GOT3 (cell line): ENCODE measurements around the gene OSGIN1.
A peak's percentile ranks its signal among the peaks of the same experiment; 100 is the strongest.

Experiments used
- DNase-seq: peaks from one replicate; lab custom pipeline; 2025; ENCODE audit warnings: mixed read lengths; lab: John Stamatoyannopoulos, UW

The OSGIN1 gene

DNA sequence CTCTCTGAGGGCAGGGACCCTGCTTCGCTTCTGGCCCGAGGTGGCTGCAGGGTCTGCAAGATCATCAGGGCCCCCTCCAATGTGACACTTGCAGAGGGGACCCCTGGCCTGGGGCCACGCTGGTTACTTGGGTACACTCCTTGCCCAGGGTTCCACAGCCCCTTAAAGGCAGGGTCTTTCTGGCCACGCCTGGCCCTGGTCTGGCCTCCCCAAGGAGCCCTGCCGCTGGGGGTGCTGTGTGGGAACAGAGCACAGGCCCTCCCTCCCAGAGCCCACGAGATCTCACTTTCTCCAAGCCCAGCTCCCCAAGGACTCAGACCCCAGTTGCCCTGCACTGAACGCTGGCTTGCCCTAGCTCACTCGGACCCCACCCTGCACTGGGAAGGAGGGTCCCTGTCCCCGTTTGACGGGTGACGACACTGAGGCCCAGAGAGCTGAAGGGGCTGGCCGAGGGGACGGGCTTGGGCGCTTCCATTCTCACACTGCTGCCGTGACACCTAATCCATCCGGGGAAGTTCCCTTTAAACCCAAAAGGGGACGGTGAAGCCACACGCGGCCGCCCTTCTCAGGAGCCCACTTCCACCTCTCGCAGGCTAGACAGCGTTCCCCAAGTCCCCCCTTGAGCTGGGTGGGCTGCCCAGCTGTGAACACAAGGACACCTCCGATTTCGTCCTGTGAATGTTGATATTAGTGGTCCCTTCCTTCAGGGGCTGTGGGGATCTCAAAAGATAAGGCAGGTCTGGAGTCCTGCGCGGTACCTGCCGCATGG lies 26.9 kb upstream of the OSGIN1 start:
- no peak for DNase-seq

GRCh38 chr16:83926726-83927397 lies 26.2 kb upstream of the OSGIN1 start:
- peak; percentile 57 for DNase-seq

DNA sequence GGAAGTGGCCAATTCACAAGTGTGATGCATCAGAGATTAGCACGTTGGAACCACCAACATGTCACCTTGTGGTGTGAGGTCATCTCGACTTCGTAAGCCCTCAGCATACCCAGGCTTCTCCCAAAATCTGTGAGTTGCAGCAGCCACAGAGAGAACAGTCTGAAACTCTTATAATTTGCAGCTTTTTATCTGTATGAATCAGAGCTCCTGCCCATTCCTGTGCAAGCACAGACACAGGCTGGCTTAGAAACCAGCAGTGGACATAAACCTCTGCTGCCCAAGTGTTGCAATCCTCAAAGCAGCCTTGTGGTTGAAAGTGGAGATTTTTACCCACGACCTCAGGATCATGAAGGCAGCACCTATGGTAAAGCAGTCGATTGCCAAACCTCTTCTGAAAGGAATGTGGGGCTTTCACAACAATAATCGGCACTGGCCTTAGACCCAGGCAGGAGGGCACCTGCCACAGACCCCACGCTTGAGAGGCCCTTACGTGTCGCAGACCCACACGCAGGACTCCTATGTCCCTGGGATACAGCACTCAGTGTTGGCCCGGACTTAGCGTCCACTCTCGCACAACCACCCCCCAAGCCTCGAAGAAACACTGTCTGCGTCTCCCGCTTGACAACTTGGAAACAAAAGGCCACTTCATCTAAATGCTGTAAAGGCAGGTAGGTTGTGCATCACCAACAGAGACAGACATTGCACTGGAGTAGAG lies 24.5 kb upstream of the OSGIN1 start:
- DNase-seq: peak; percentile 14

GRCh38 chr16:83929811-83930555 lies 23.1 kb upstream of the OSGIN1 start:
- DNase-seq: no peak

DNA sequence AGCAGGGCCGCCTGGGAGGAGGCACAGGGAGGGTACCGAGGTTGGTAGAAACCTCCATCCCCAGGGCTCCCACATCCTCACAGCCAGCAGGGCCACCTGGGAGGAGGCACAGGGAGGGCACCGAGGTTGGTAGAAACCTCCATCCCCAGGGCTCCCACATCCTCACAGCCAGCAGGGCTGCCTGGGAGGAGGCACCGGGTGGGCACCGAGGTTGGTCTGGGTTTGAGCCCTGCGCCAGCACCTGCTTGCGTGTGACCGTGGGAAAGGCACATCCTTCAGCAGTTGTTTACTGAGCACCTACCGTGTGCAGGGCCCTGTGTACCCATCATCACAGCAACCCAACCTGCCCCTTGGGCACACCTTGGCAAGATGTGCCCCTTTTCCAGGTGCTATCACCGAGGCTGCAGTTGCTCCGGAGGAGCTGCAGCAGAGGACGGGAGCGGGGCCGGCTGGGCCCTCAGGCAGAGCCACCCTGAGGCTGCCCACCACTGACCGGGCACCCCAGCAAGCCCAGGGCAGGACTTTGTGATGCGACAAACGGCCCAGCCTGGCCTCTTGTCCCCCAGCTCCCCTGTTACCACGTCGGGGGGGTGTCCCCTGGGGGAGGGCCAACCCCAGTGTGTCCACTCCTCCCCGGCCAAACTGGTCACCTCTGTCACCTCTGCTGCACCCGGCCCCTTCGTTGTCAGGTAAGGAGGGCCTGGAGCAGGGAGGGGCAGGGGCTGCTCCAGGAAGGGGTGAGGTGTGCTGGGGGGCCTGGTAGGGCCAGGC lies 22.1 kb upstream of the OSGIN1 start:
- no peak for DNase-seq

DNA sequence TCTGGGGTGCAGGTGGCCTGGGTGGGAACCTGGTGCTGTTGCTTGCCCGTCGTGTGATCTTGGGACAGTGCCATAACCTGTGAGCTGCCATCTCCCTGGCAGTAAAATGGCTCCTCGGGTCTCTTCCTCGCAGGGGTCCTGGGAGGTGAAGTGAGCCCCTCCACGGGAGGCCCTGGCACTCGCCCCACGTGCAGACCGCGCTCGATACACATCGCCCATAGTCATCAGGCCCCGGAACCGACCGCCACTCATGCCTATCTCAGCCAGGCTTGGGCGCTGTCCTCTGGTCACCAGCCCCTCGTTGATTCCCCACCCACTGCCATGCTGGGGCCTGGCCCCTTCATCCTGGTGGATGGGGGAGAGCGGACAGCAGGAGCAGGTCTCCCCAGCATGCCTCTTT lies 21.5 kb upstream of the OSGIN1 start:
- DNase-seq: no peak

- DNase-seq: no peak
Measured at GRCh38 chr16:83932304-83932703, 20.7 kb upstream of the OSGIN1 start.

DNA sequence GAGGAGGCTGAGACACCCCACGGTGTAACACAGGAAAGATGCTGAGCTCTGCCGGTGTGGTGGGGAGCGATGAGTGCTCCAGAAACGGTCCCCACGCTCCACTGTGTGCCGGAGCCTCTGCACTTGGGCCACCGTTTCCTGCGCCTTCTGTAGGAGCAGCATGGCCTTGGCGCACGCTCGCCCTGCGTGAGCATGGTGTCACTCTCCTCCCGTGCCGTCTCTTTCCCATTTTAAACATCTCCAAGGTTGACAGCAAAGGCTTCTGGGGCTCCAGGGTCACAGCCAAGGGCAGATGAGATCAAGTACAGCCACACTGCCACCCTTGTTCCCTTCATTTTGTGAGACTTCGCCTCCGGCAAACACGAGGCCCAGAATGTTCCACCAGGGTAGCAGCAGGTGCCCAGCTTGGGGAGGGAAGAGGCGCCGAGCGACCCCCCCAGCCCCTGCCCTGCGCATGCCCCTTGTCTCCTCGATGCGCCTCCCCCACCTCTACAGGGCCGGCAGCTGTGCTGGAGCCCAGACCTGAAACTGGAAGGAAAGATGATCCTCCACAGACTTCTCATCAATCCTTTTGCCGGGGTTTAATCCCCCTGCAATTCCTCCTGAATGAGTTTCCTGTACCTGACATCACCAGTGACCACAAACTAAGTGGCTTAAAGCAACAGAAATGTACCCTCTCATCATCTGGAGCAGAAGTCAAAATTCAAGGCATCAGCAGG lies 19.9 kb upstream of the OSGIN1 start:
- DNase-seq: no peak

DNA sequence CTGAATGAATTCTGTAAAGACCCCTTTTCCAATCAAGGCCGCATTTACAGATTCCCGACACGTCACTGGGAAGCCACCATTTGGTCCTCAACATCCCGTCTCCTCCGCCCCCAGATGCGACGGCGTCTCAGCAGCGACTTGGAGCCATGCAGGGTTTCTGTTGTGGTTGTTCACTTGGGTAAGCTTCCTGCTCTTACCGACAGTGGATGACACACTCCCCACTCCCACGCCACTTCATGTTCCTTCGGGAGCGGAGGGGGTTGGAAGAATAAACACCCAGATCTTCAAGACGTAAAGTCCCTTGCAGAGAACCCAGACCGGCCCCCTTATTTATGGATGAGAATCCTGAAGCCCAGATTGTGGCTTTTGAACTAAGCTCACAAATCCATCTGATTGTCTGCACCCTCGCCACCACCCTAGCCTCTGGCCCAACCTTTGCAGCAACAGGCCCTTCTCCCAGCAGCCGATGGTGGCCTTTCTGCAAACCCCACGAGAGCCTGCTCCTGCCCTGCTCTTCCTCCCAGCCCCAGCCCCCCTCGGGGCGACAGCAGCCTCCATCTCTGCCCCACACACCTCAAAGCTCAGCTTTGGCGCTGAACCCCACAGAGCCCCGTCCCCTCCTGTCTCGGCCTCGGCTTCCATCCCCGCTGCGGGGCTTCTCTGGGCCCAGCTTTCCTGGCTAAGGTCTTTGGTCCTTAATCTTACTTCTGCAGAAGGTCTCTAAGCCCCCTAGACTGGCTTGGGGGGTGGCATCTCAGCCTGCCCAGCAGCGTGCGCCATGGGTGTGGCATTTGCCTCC lies 19.0 kb upstream of the OSGIN1 start:
- no peak for DNase-seq

DNA sequence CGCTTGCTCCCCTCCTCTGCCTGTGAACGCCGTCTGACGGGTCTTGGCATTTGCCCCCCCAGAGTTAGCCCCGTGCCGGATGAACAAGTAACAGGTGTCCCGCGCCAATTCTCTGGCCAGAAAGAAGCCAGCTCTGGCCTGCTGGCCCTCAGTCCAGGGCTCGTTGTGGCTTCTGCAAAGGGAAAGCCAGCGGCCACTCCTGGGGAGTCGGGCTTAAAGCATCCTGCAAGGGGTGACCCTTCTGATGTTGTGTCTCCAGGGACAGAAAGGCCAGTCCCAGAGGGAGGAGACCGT lies 18.4 kb upstream of the OSGIN1 start:
- DNase-seq: no peak

DNA sequence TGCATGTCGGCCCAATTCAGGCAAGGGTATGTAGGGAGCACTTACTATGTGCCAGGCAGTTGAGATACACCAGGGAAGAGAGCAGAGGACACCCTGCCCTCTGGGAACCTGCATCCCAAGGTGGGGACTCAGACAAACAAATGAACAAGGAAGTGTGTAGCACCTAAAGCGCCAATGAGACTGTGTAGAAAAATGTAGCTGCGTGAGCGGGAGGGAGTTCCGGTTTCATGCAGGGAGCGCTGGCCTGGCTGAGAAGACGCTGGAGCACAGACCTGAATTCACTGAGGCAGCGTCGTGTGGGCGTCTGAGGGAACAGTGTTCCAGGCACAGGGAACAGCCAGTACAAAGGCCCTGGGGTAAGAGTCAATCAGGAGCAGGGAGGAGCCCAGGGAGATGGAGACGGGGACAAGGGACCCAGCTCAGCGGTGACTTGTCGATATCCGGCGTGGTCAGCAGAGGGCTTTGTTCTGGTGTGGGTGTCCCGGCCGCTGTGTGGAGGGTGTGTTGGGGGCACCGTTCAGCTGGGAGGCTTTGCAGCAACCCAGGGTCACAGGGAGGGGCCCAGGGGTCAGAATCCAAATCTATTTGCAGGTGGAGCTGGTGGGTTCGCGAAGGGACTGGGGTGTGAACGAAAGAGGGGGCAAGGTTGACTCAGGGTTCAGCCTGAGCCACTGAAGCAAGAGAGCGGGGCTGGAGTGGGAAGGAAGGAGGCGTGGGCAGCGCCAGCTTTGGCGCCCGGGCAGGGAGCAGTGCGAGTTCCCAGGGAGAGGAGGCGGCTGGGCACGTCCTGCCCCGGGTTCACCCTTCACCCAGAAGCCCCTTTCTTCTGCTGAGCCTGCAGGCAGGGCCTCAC lies 17.8 kb upstream of the OSGIN1 start:
- DNase-seq: no peak

GRCh38 chr16:83935858-83936255 lies 17.2 kb upstream of the OSGIN1 start:
- no peak for DNase-seq

GRCh38 chr16:83936581-83937165 lies 16.4 kb upstream of the OSGIN1 start:
- no peak for DNase-seq

- no peak for DNase-seq
Measured at GRCh38 chr16:83937267-83937666, 15.8 kb upstream of the OSGIN1 start.

- DNase-seq: no peak
Measured at GRCh38 chr16:83937922-83938885, 14.8 kb upstream of the OSGIN1 start.

GRCh38 chr16:83939266-83939855 lies 13.7 kb upstream of the OSGIN1 start:
- DNase-seq: no peak

- DNase-seq: no peak
Measured at GRCh38 chr16:83940119-83940518, 12.9 kb upstream of the OSGIN1 start.
